B cell (primary cell): Measurements from ENCODE around the gene ZMYND12. TPM values are rescaled to one million over a fixed set of nuclear protein-coding genes. Genes with fewer than 3 reads are reported as not detected.

Experiments used
- ATAC-seq: fragments of 200-7000 bp; cut with Tn5 transposase; one replicate; pipeline ENCODE4 v1.10.0; 2021; ENCODE audit warnings: low read depth, mild to moderate bottlenecking, moderate number of reproducible peaks, moderate library complexity
- CTCF ChIA-PET: fragments of 350-600 bp; sonication (Branson Sonifier 250); formaldehyde crosslinking; loops from one replicate; lab custom pipeline; 2021; ENCODE audit warnings: antibody characterized with exemption, inconsistent platforms; lab: Charles Lee
- POLR2A ChIA-PET: fragments of 350-600 bp; sonication (Branson Sonifier 250); formaldehyde crosslinking; loops from one replicate; lab custom pipeline; 2021; ENCODE audit warnings: antibody characterized with exemption; lab: Charles Lee
- DNase-seq: peaks from one replicate; pipeline ENCODE4 v3.0.0; 2013
- H2AFZ ChIP-seq: 2 replicates; pipeline ENCODE4 v1.6.1; 2012; ENCODE audit warnings: mild to moderate bottlenecking, low read depth, low read length; ENCODE audit not compliant: insufficient read depth, poor library complexity, severe bottlenecking
- H3K27ac ChIP-seq, 2 donors: 1 replicate in 1 of 2; 2 replicates in 1 of 2; pipeline ENCODE4 v1.5.1; 2012 to 2013; ENCODE audit warnings: low read length in 2 of 2, mild to moderate bottlenecking in 2 of 2, moderate library complexity in 1 of 2
- H3K27me3 ChIP-seq, 4 experiments: fragments of 200-600 bp in 1 of 4; sonication (generic) in 1 of 4; replicated peaks in 1 of 4; 1 replicate in 2 of 4; 2 replicates in 2 of 4; pipeline versions ENCODE4 v1.6.1 to v1.7.0; 2013 to 2016; ENCODE audit warnings: low read length in 3 of 4, mild to moderate bottlenecking in 2 of 4, mixed read lengths in 1 of 4, moderate library complexity in 1 of 4; ENCODE audit not compliant: insufficient read depth in 4 of 4, control insufficient read depth in 3 of 4; ENCODE audit errors: control extremely low read depth in 1 of 4
- H3K36me3 ChIP-seq, 2 experiments: replicated peaks in 1 of 2; 1 replicate in 1 of 2; 2 replicates in 1 of 2; pipeline versions ENCODE4 v1.6.1 to v1.7.1; 2013; ENCODE audit warnings: low read length in 1 of 2; ENCODE audit not compliant: insufficient read depth in 2 of 2, control insufficient read depth in 1 of 2; ENCODE audit errors: control extremely low read depth in 1 of 2, extremely low read depth in 1 of 2
- H3K4me1 ChIP-seq, 2 donors: fragments of 200-600 bp in 1 of 2; sonication (generic) in 1 of 2; 1 replicate in 1 of 2; 2 replicates in 1 of 2; pipeline versions ENCODE4 v1.5.1 to v1.6.1; 2013 to 2017; ENCODE audit warnings: low read length in 2 of 2; ENCODE audit not compliant: control insufficient read depth in 2 of 2, insufficient read depth in 2 of 2
- H3K4me2 ChIP-seq: replicated peaks from 2 replicates; pipeline ENCODE3; 2012; ENCODE audit warnings: mild to moderate bottlenecking, low read depth, low read length; ENCODE audit not compliant: poor library complexity, severe bottlenecking
- H3K4me3 ChIP-seq, 5 experiments: fragments of 200-600 bp in 1 of 5; sonication (generic) in 1 of 5; 1 replicate in 3 of 5; 2 replicates in 2 of 5; pipeline versions ENCODE4 v1.5.1 to v1.7.0; 2011 to 2016; ENCODE audit warnings: low read length in 4 of 5, mild to moderate bottlenecking in 4 of 5, low read depth in 2 of 5, control low read depth in 1 of 5, moderate library complexity in 1 of 5; ENCODE audit not compliant: insufficient read depth in 1 of 5; ENCODE audit errors: control extremely low read depth in 1 of 5, extremely low read depth in 1 of 5
- H3K79me2 ChIP-seq: fragments of 200-600 bp; sonication (generic); one replicate; pipeline ENCODE4 v1.6.0; 2016; ENCODE audit warnings: low read length; ENCODE audit not compliant: control insufficient read depth, insufficient read depth
- H3K9ac ChIP-seq: fragments of 200-600 bp; sonication (generic); 2 replicates; pipeline ENCODE4 v1.6.1; 2017; ENCODE audit warnings: mild to moderate bottlenecking, low read length, moderate library complexity
- H3K9me3 ChIP-seq, 3 donors: one replicate each; pipeline versions ENCODE4 v1.6.1 to v1.7.1; 2013; ENCODE audit warnings: low read length in 2 of 3; ENCODE audit not compliant: control insufficient read depth in 2 of 3, insufficient read depth in 1 of 3; ENCODE audit errors: control extremely low read depth in 1 of 3
- H4K20me1 ChIP-seq: 2 replicates; pipeline ENCODE4 v1.6.0; 2012; ENCODE audit warnings: mild to moderate bottlenecking, low read length; ENCODE audit not compliant: insufficient read depth, control insufficient read depth, poor library complexity, severe bottlenecking
- H3K27ac Mint-ChIP-seq: one replicate; pipeline ENCODE4 v1.8.0; 2021; ENCODE audit warnings: mixed read lengths
- H3K27me3 Mint-ChIP-seq: one replicate; pipeline ENCODE4 v1.8.0; 2021; ENCODE audit warnings: mixed read lengths
- H3K4me1 Mint-ChIP-seq: one replicate; pipeline ENCODE4 v1.8.0; 2021; ENCODE audit warnings: mixed read lengths
- H3K4me3 Mint-ChIP-seq: one replicate; pipeline ENCODE4 v1.8.0; 2021; ENCODE audit warnings: mixed read lengths
- H3K9me3 Mint-ChIP-seq: one replicate; pipeline ENCODE4 v1.8.0; 2022; ENCODE audit warnings: mixed read lengths; ENCODE audit not compliant: insufficient read depth
- CTCF ChIP-seq: fragments of 200-600 bp; IDR thresholded peaks from one replicate; pipeline ENCODE4 v1.8.0; 2022; ENCODE audit warnings: antibody characterized with exemption, mild to moderate bottlenecking
- EZH2 ChIP-seq: IDR thresholded peaks from 2 replicates; pipeline ENCODE4 v1.6.1; 2012; ENCODE audit warnings: borderline replicate concordance, low read depth, mild to moderate bottlenecking, moderate library complexity, low read length; ENCODE audit not compliant: insufficient read depth, poor library complexity, severe bottlenecking
- WGBS: methylation state at CpG from one replicate; pipeline ENCODE4 v1.1.5; 2013; ENCODE audit warnings: missing lambda C conversion rate; ENCODE audit not compliant: insufficient coverage; 5-methylcytosine and 5-hydroxymethylcytosine counted together
- intact Hi-C: fragments of 100-400 bp; cut with micrococcal nuclease; formaldehyde crosslinking; loops from one replicate; pipeline ENCODE4 v1.10.0; 2022
- polyA plus RNA-seq: library from polyadenylated mRNA; depleted of rRNA; stranded (reverse); fragments of >200 nt; gene quantifications from 2 replicates; pipeline ENCODE4 v1.2.3, GENCODE V29; 2012
- total RNA-seq, 2 donors: library from RNA; stranded (reverse); fragments of 120-200 nt in 1 of 2; gene quantifications; 1 replicate in 1 of 2; 2 replicates in 1 of 2; pipeline versions ENCODE4 v1.2.3 to v1.2.4, GENCODE V29; 2013 to 2022

ZMYND12 gene
- total and polyA plus RNA-seq, 2 donors (not counting 1 experiment from before 2014, with no cell fraction given): 0.34 to 0.79 TPM

GRCh38 chr1:42476605-42477004, 20.8 kb upstream of the ZMYND12 start:
- Histone ChIP-seq H3K9ac (no peak overlapping the region), H3K27me3 (no peaks in the 10 kb centered on the region), H4K20me1 (no peaks in the 10 kb centered on the region), H3K4me3 (no peak overlapping the region), H3K4me2 (no peak overlapping the region), H3K36me3 (no peaks in the 10 kb centered on the region), H3K4me1 (no peaks in the 10 kb centered on the region), H2AFZ (no peak overlapping the region), H3K79me2 (no peaks in the 10 kb centered on the region), H3K9me3 (no peaks in the 10 kb centered on the region), H3K27ac (no peak overlapping the region)
- Mint-ChIP-seq H3K27me3 (no peaks in the 10 kb centered on the region), H3K9me3 (no peaks in the 10 kb centered on the region), H3K27ac (no peak overlapping the region), H3K4me1 (no peaks in the 10 kb centered on the region), H3K4me3 (no peak overlapping the region)
- ChIA-PET POLR2A (no interaction called here), CTCF (no interaction called here)
- DNase-seq (no peak), ATAC-seq (no peak)
- no CpG with 5 or more reads among the region's 4 CpGs for WGBS
- TF ChIP-seq CTCF (no peak), EZH2 (no peak)
- intact Hi-C loops: no loop called here

GRCh38 chr1:42469727-42470126, 13.9 kb upstream of the ZMYND12 start:
- H3K79me2 ChIP-seq: no peaks in the 10 kb centered on the region
- Mint-ChIP-seq H3K27ac (no peak overlapping the region), H3K4me1 (no peaks in the 10 kb centered on the region), H3K4me3 (no peak overlapping the region), H3K9me3 (no peaks in the 10 kb centered on the region), H3K27me3 (no peaks in the 10 kb centered on the region)
- ATAC-seq: no peak
- CTCF ChIA-PET: no interaction called here
- no peak overlapping the region for H3K27ac ChIP-seq
- POLR2A ChIA-PET: no interaction called here
- no peak for TF ChIP-seq CTCF
- no peak for TF ChIP-seq EZH2
- H3K9me3 ChIP-seq: no peaks in the 10 kb centered on the region
- no peaks in the 10 kb centered on the region for H3K27me3 ChIP-seq
- no peaks in the 10 kb centered on the region for H3K36me3 ChIP-seq
- no peak overlapping the region for H3K9ac ChIP-seq
- H2AFZ ChIP-seq: no peak overlapping the region
- WGBS: 73% methylated on average over 2 of the region's 2 CpGs
- no peak overlapping the region for H3K4me3 ChIP-seq
- intact Hi-C loops: no loop called here
- no peaks in the 10 kb centered on the region for H3K4me1 ChIP-seq
- H3K4me2 ChIP-seq: no peak overlapping the region
- H4K20me1 ChIP-seq: no peaks in the 10 kb centered on the region
- DNase-seq: no peak
